ENCODE data around the gene ABCC3.
A peak's percentile ranks its signal among the peaks of the same experiment; 100 is the strongest.

ABCC3 gene

GRCh38 chr17:50614471-50615051 lies 20.1 kb upstream of the ABCC3 start:
- Mint-ChIP-seq H3K36me3 (no peaks in the 10 kb centered on the region), H3K4me1 (peaks cover 3 to 13% of the 10 kb centered on the region in 2 donors), H3K27me3 (peaks cover 49 to 55% of the 10 kb centered on the region in 2 donors), H3K27ac (no peak overlapping the region), H3K4me3 (no peak overlapping the region), H3K9me3 (no peaks in the 10 kb centered on the region)
- ATAC-seq (replicated peaks) (no peak), DNase-seq (no peak)

GRCh38 chr17:50615828-50616227 lies 18.9 kb upstream of the ABCC3 start:
- Mint-ChIP-seq H3K36me3 (no peaks in the 10 kb centered on the region), H3K4me3 (no peak overlapping the region), H3K27me3 (peaks cover 44 to 60% of the 10 kb centered on the region in 2 donors), H3K27ac (no peak overlapping the region), H3K9me3 (no peaks in the 10 kb centered on the region), H3K4me1 (peaks cover 3 to 13% of the 10 kb centered on the region in 2 donors)
- ATAC-seq (replicated peaks) (no peak), DNase-seq (no peak)

GRCh38 chr17:50618300-50618699 lies 16.4 kb upstream of the ABCC3 start:
- no peak for DNase-seq
- Mint-ChIP-seq H3K9me3 (no peaks in the 10 kb centered on the region), H3K36me3 (no peaks in the 10 kb centered on the region), H3K27ac (no peak overlapping the region), H3K4me3 (no peak overlapping the region), H3K27me3 (peaks cover 47 to 71% of the 10 kb centered on the region in 2 donors), H3K4me1 (peaks cover 3 to 19% of the 10 kb centered on the region in 2 donors)
- no peak for ATAC-seq (replicated peaks)

GRCh38 chr17:50618941-50619340 lies 15.7 kb upstream of the ABCC3 start:
- H3K9me3 Mint-ChIP-seq, result no peaks in the 10 kb centered on the region
- H3K27ac Mint-ChIP-seq, result no peak overlapping the region
- H3K27me3 Mint-ChIP-seq, result peaks cover 50 to 68% of the 10 kb centered on the region in 2 donors
- H3K4me1 Mint-ChIP-seq, result peaks cover 3 to 15% of the 10 kb centered on the region in 2 donors
- no peaks in the 10 kb centered on the region for H3K36me3 Mint-ChIP-seq
- DNase-seq (no peak), ATAC-seq (replicated peaks) (no peak)
- H3K4me3 Mint-ChIP-seq, result no peak overlapping the region

- Mint-ChIP-seq H3K27ac (no peak overlapping the region), H3K4me3 (no peak overlapping the region), H3K36me3 (no peaks in the 10 kb centered on the region), H3K9me3 (no peaks in the 10 kb centered on the region), H3K4me1 (peaks cover 2 to 9% of the 10 kb centered on the region in 2 donors), H3K27me3 (peaks cover 45 to 63% of the 10 kb centered on the region in 2 donors)
- ATAC-seq (replicated peaks), result no peak
- no peak for DNase-seq
Measured at GRCh38 chr17:50619489-50619888, 15.2 kb upstream of the ABCC3 start.

GRCh38 chr17:50620237-50620636 lies 14.4 kb upstream of the ABCC3 start:
- H3K4me1 Mint-ChIP-seq, result peaks cover 2 to 6% of the 10 kb centered on the region in 2 donors
- no peak overlapping the region for H3K4me3 Mint-ChIP-seq
- no peaks in the 10 kb centered on the region for H3K36me3 Mint-ChIP-seq
- no peak for ATAC-seq (replicated peaks)
- peaks cover 40 to 60% of the 10 kb centered on the region in 2 donors for H3K27me3 Mint-ChIP-seq
- H3K27ac Mint-ChIP-seq, result no peak overlapping the region
- no peak for DNase-seq
- H3K9me3 Mint-ChIP-seq, result no peaks in the 10 kb centered on the region

- Mint-ChIP-seq H3K36me3 (no peaks in the 10 kb centered on the region), H3K4me1 (peaks cover 2 to 6% of the 10 kb centered on the region in 2 donors), H3K27me3 (peaks cover 44 to 66% of the 10 kb centered on the region in 2 donors), H3K4me3 (no peak overlapping the region), H3K9me3 (no peaks in the 10 kb centered on the region), H3K27ac (peak overlapping the region; percentile 56)
- ATAC-seq (replicated peaks), result no peak
- no peak for DNase-seq
Measured at GRCh38 chr17:50620858-50621257, 13.8 kb upstream of the ABCC3 start.

GRCh38 chr17:50621574-50622031 lies 13.1 kb upstream of the ABCC3 start:
- no peak overlapping the region for H3K4me3 Mint-ChIP-seq
- no peaks in the 10 kb centered on the region for H3K36me3 Mint-ChIP-seq
- peaks cover 3 to 6% of the 10 kb centered on the region in 2 donors for H3K4me1 Mint-ChIP-seq
- no peaks in the 10 kb centered on the region for H3K9me3 Mint-ChIP-seq
- H3K27me3 Mint-ChIP-seq, result peaks cover 46 to 66% of the 10 kb centered on the region in 2 donors
- H3K27ac Mint-ChIP-seq, result peak overlapping the region; percentile 56
- DNase-seq (no peak), ATAC-seq (replicated peaks) (no peak)

- peaks cover 52 to 71% of the 10 kb centered on the region in 2 donors for H3K27me3 Mint-ChIP-seq
- no peaks in the 10 kb centered on the region for H3K36me3 Mint-ChIP-seq
- ATAC-seq (replicated peaks) (no peak), DNase-seq (no peak)
- H3K4me3 Mint-ChIP-seq, result no peak overlapping the region
- H3K9me3 Mint-ChIP-seq, result no peaks in the 10 kb centered on the region
- H3K27ac Mint-ChIP-seq, result no peak overlapping the region
- peaks cover 2 to 12% of the 10 kb centered on the region in 2 donors for H3K4me1 Mint-ChIP-seq
Measured at GRCh38 chr17:50624321-50624934, 10.3 kb upstream of the ABCC3 start.

- Mint-ChIP-seq H3K4me3 (no peak overlapping the region), H3K27me3 (peaks cover 48 to 71% of the 10 kb centered on the region in 2 donors), H3K36me3 (no peaks in the 10 kb centered on the region), H3K9me3 (no peaks in the 10 kb centered on the region), H3K4me1 (peaks cover 2 to 12% of the 10 kb centered on the region in 2 donors), H3K27ac (no peak overlapping the region)
- no peak for ATAC-seq (replicated peaks)
- no peak for DNase-seq
Measured at GRCh38 chr17:50625032-50625871, 9.4 kb upstream of the ABCC3 start.

- H3K4me3 Mint-ChIP-seq, result no peak overlapping the region
- H3K4me1 Mint-ChIP-seq, result peaks cover 2 to 12% of the 10 kb centered on the region in 2 donors
- peaks cover 54 to 72% of the 10 kb centered on the region in 2 donors for H3K27me3 Mint-ChIP-seq
- H3K36me3 Mint-ChIP-seq, result no peaks in the 10 kb centered on the region
- DNase-seq (peak; percentile 60), ATAC-seq (replicated peaks) (peak; percentile 82 to 95)
- H3K9me3 Mint-ChIP-seq, result no peaks in the 10 kb centered on the region
- no peak overlapping the region for H3K27ac Mint-ChIP-seq
Measured at GRCh38 chr17:50626037-50626574, 8.6 kb upstream of the ABCC3 start.

- Mint-ChIP-seq H3K4me3 (no peak overlapping the region), H3K36me3 (no peaks in the 10 kb centered on the region), H3K27ac (no peak overlapping the region), H3K27me3 (peaks cover 55 to 72% of the 10 kb centered on the region in 2 donors), H3K4me1 (peaks cover 4 to 7% of the 10 kb centered on the region in 2 donors), H3K9me3 (no peaks in the 10 kb centered on the region)
- no peak for ATAC-seq (replicated peaks)
- DNase-seq, result no peak
Measured at GRCh38 chr17:50627036-50627781, 7.5 kb upstream of the ABCC3 start.

GRCh38 chr17:50627782-50628601 lies 6.7 kb upstream of the ABCC3 start:
- no peak overlapping the region for H3K27ac Mint-ChIP-seq

More at GRCh38 chr17:50627782-50628601, 6.7 kb upstream of the ABCC3 start:
- H3K36me3 Mint-ChIP-seq, result no peaks in the 10 kb centered on the region
- ATAC-seq (replicated peaks) (no peak), DNase-seq (no peak)
- peaks cover 58 to 69% of the 10 kb centered on the region in 2 donors for H3K27me3 Mint-ChIP-seq
- no peaks in the 10 kb centered on the region for H3K9me3 Mint-ChIP-seq
- H3K4me3 Mint-ChIP-seq, result no peak overlapping the region
- H3K4me1 Mint-ChIP-seq, result peaks cover 4 to 7% of the 10 kb centered on the region in 2 donors

Measured in stimulated activated naive B cell treated with anti-CD40 and anti-IgM and Interleukin-4, amounts not matched to agents 10 μg/mL and 1 μg/mL and 100 μg/mL, for 72 hours (primary cell).